ENCODE data around the gene TP53INP2. TPM values are rescaled to one million over a fixed set of nuclear protein-coding genes. Genes with fewer than 3 reads are reported as not detected.

Gene TP53INP2
- total and polyA plus RNA-seq, 2 of the 4 experiments (the other 2 are of a cell fraction): 1.3 to 7.4 TPM

- Histone ChIP-seq H3K9ac (ENCODE audit: low read depth, low read length) (no peak overlapping the region), H3K56ac (ENCODE audit: extremely low read depth, insufficient read depth, low read length) (no peak overlapping the region), H3K4me1 (ENCODE audit: control insufficient read depth, insufficient read depth, low read length) (peaks cover 13% of the 10 kb centered on the region), H3K27me3 (ENCODE audit: control insufficient read depth, insufficient read depth, low read length) (no peaks in the 10 kb centered on the region), H3K23ac (ENCODE audit: low read depth, low read length) (no peak overlapping the region), H2AK5ac (ENCODE audit: low read depth, low read length) (no peak overlapping the region), H2AK9ac (replicated peaks; ENCODE audit: low read depth, low read length, poor library complexity) (no peak overlapping the region), H3K9me3 (ENCODE audit: control insufficient read depth, insufficient read depth, low read length) (no peaks in the 10 kb centered on the region), H3K4me2 (ENCODE audit: low read depth, low read length) (no peak overlapping the region), H4K20me1 (ENCODE audit: insufficient read depth, low read length) (peaks cover 18% of the 10 kb centered on the region; the same call in 1 of the 2 replicates), H3K9me1 (ENCODE audit: insufficient read depth, low read length) (peaks cover 27% of the 10 kb centered on the region), H2BK120ac (ENCODE audit: low read depth, low read length) (no peak overlapping the region), H3K18ac (ENCODE audit: low read depth, low read length) (no peak overlapping the region), H4K5ac (ENCODE audit: low read depth, low read length) (no peak overlapping the region), H3K4ac (ENCODE audit: low read depth, low read length) (no peak overlapping the region), H3K14ac (replicated peaks; ENCODE audit: low read depth, low read length) (no peak overlapping the region), H2BK20ac (ENCODE audit: low read depth, low read length) (no peak overlapping the region), H2AFZ (replicated peaks; ENCODE audit: low read length, poor library complexity) (no peak overlapping the region), H3K4me3 (ENCODE audit: insufficient read depth, low read depth, low read length) (no peak overlapping the region), H3K79me1 (ENCODE audit: low read depth in 1 of 2, low read length in 2 of 2) (peaks cover 0 to 37% of the 10 kb centered on the region in 2 experiments; a peak in 2 of 4 replicates), H2BK15ac (ENCODE audit: low read depth, low read length) (no peak overlapping the region), H3K27ac (ENCODE audit: insufficient read depth, low read length) (no peak overlapping the region), H3K36me3 (ENCODE audit: control insufficient read depth, insufficient read depth, low read length) (peaks cover 20% of the 10 kb centered on the region), H4K91ac (ENCODE audit: insufficient read depth, low read depth, low read length) (no peak overlapping the region), H4K8ac (ENCODE audit: low read depth in 2 of 2, low read length in 2 of 2) (no peak overlapping the region), H2BK5ac (ENCODE audit: low read depth, low read length, poor library complexity, severe bottlenecking) (no peak overlapping the region)
- no TSS peak for BruUV-seq (replicated peaks)
- TF ChIP-seq MAFK (IDR thresholded peaks at IDR 0.05; ENCODE audit: low read depth, low read length): no peak
- no peak for TF ChIP-seq MAZ (IDR thresholded peaks at IDR 0.05; ENCODE audit: borderline replicate concordance, low read depth, low read length)
- no peak for TF ChIP-seq CHD1 (IDR thresholded peaks at IDR 0.05; ENCODE audit: low read depth, low read length)
- TF ChIP-seq MXI1 (IDR thresholded peaks at IDR 0.05; ENCODE audit: borderline replicate concordance, low read depth, low read length): no peak
- no peak for TF ChIP-seq FOS (IDR thresholded peaks at IDR 0.05; ENCODE audit: low read depth, low read length)
- TF ChIP-seq CTCF (conservative IDR thresholded peaks at IDR 0.05; ENCODE audit: low read depth, low read length): no peak
- no peak for TF ChIP-seq RCOR1 (IDR thresholded peaks at IDR 0.05; ENCODE audit: insufficient replicate concordance, low read length)
- no peak for TF ChIP-seq POLR2A (IDR thresholded peaks at IDR 0.05; ENCODE audit: low read depth, low read length)
- TF ChIP-seq SMC3 (IDR thresholded peaks at IDR 0.05; ENCODE audit: low read depth, low read length): no peak
- no peak for TF ChIP-seq ELK1 (IDR thresholded peaks at IDR 0.05; ENCODE audit: borderline replicate concordance, low read depth, low read length)
- TF ChIP-seq NFE2L2 (IDR thresholded peaks at IDR 0.05; ENCODE audit: low read depth, low read length): no peak
- TF ChIP-seq RFX5 (IDR thresholded peaks at IDR 0.05; ENCODE audit: low read depth, low read length): no peak
- TF ChIP-seq RAD21 (IDR thresholded peaks at IDR 0.05; ENCODE audit: low read length): no peak
- TF ChIP-seq USF2 (IDR thresholded peaks at IDR 0.05; ENCODE audit: low read depth, low read length): no peak
- no peak for TF ChIP-seq CEBPB (IDR thresholded peaks at IDR 0.05; ENCODE audit: low read depth, low read length)
- TF ChIP-seq BHLHE40 (IDR thresholded peaks at IDR 0.05; ENCODE audit: low read depth, low read length): no peak
- in situ Hi-C loops (cut with MboI; ENCODE audit: low sequenced_read_pairs): loop anchor here (10.0 kb wide), 1 partner anchor 412 kb away; the partner anchor contains the start of gene AHCY
- DNase-seq: no peak
- ChIA-PET POLR2A (ENCODE audit: unreplicated experiment) (interaction anchor here (0.8 kb wide), 1 partner anchor 187 kb away, joined by 8 read pairs; no protein-coding TSS in a partner anchor), CTCF (interaction anchor here (0.7 kb wide), 1 partner anchor 87 kb away, joined by 4 read pairs; no protein-coding TSS in a partner anchor)
- dilution Hi-C loops (cut with HindIII; ENCODE audit: low sequenced_read_pairs, unreplicated experiment): no loop called here
- intact Hi-C loops (cut with micrococcal nuclease): no loop called here
- no CpG with 5 or more reads among the region's 2 CpGs for WGBS, 2 experiments (ENCODE audit: extremely low coverage in 2 of 2, insufficient read length in 1 of 2)
- no peak for ATAC-seq (ENCODE audit: low read depth)
Observed at GRCh38 chr20:34716921-34717229, 12.7 kb downstream of the TP53INP2 start.
